Head of caudate nucleus (tissue), 42 donors: ENCODE data around the gene CRTC1.
A peak's percentile ranks its signal among the peaks of the same experiment; 100 is the strongest.
"Not testable (repeated sequence)": the region's sequence is repeated elsewhere in the genome, so short reads cannot be mapped to it uniquely, and the experiment has no call there.

ENCODE experiments used
- DNase-seq, 42 donors: peaks; one replicate each; pipeline versions ENCODE4 v3.0.0 to v3.0.0-alpha.2; 2020 to 2021; ENCODE audit warnings: mixed read lengths in 7 of 42
- intact Hi-C: fragments of 100-400 bp; cut with DNase I; formaldehyde crosslinking; loops from one replicate; pipeline ENCODE4 v1.15.0; 2022

Gene CRTC1

GRCh38 chr19:18799389-18799970 is 116.0 kb downstream of the CRTC1 start:
- intact Hi-C loops = no loop called here
- DNase-seq = no peak

GRCh38 chr19:18800079-18800478 is 116.6 kb downstream of the CRTC1 start:
- no peak for DNase-seq
- intact Hi-C loops = no loop called here

DNA sequence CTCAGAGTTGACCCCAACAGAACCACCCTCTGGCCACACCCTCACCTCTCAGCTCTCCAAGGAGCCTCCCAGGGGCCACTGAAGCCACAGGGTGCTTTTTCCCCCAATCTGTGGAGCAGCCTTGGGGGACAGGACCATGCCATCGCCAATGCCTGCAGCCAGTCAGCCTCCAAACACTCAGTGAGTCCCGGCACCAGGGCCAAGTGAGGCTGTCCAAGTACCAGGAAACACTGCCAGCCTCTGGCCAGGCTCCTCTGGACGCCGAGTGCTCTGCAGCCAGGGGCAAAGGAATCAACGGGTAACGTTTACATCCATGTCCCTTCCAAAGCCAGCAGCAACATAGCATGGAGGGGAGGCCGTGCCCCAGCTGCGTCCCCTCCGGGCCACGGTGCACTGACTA is 117.2 kb downstream of the CRTC1 start:
- intact Hi-C loops = no loop called here
- peak in 17 of 42 donors; percentile 12 to 56 (median 26) for DNase-seq

DNA sequence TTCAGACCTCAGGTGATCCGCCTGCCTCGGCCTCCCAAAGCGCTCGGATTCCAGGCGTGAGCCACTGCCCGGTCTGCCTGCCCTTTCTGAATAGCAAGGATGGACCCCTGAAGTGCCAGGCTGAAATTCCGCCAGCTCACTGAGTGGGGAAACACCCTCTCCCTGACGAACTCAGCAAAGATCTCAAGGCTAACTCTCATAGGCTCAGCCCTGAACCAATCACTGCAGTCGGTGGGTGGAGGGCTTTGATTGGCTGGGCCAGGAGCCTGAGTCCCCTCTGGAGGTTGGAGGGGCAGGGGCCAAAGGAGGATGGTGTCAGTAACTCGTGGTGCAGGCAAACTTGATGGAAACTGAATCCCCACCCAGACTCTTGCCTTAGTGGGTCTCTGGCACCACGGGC is 118.9 kb downstream of the CRTC1 start:
- DNase-seq = no peak
- intact Hi-C loops = no loop called here

- DNase-seq = no peak
- intact Hi-C loops = no loop called here
Measured at GRCh38 chr19:18803550-18804138, 120.2 kb downstream of the CRTC1 start.

- DNase-seq = no peak
- intact Hi-C loops = no loop called here
Measured at GRCh38 chr19:18804139-18804601, 120.7 kb downstream of the CRTC1 start.

GRCh38 chr19:18804643-18805042 is 121.2 kb downstream of the CRTC1 start:
- intact Hi-C loops = no loop called here
- DNase-seq = no peak

GRCh38 chr19:18807861-18808331 is 124.4 kb downstream of the CRTC1 start:
- intact Hi-C loops = no loop called here
- no peak for DNase-seq

- intact Hi-C loops = no loop called here
- peak in 11 of 42 donors; percentile 10 to 55 (median 27) for DNase-seq
Measured at GRCh38 chr19:18809149-18809868, 125.8 kb downstream of the CRTC1 start.

DNA sequence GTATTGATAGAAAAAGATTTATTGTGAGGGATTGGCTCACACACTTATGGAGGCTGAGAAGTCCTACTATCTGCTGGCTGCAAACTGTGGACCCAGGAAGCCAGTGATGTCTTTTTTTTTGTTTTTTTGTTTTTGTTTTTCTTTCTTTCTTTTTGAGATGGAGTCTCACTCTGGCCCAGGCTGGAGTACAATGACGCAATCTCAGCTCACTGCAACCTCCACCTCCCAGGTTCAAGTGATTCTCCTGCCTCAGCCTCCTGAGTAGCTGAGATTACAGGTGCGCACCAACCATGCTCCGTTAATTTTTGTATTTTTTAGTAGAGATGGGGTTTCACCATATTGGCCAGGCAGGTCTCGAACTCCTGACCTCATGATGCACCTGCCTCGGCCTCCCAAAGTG is 128.2 kb downstream of the CRTC1 start:
- DNase-seq, intact Hi-C loops: not testable (repeated sequence)

DNA sequence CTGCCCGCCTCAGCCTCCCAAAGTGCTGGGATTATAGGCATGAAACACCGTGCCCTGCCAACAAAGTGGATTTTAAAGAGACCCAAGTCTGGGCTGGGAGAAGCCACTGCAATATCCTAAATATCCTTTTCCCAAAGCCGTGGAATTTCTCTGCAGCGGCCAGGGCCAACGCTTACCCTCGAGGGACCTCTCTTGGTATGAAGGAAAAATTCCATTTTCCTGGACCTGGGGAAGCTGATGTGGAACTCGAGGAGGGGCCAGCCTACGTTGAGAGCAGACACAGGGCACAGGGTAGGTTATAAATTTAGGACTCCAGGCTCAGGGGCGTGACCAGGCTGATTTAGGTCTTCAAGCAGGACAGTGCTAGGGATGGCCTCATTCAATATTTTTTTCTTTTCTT is 130.6 kb downstream of the CRTC1 start:
- no peak for DNase-seq
- intact Hi-C loops = no loop called here

GRCh38 chr19:18815673-18816072 is 132.2 kb downstream of the CRTC1 start:
- intact Hi-C loops = no loop called here
- no peak for DNase-seq

DNA sequence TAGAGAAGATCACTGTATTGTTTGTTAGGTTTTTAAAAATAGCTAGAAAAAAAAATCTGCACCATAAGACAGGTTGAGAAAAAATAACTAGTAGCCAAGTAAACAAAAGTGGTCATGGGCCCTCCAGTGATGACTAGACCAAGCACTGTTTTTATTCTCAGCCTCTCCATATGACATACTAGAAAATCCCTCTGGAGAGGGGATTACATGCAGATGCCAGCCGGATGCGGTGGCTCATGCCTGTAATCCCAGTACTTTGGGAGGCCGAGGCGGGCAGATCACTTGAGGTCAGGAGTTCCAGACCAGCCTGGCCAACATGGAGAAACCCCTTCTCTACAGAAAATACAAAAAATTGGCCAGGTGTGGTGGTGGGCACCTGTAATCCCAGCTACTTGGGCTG is 133.2 kb downstream of the CRTC1 start:
- DNase-seq, intact Hi-C loops: not testable (repeated sequence)

DNA sequence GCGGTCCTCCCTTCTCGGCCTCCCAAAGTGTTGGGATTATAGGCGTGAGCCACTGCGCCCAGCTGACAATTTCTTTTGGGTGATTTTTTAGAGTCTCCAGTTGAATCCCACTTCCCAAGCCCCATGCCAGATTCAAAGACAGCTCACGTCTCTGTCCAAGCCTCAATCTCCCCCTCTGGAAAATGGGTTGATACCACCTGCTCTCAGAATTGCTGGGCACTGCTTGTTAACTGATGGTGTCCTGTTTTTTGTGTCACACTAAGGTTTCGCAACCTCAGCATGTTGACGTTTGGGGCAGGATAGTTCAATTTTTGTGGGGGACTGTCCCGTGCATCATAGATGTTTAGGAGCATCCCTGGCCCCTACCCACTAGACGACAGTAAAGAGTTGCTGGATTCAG is 134.1 kb downstream of the CRTC1 start:
- intact Hi-C loops = no loop called here
- DNase-seq = no peak

- intact Hi-C loops = no loop called here
- no peak for DNase-seq
Measured at GRCh38 chr19:18828786-18829185, 145.3 kb downstream of the CRTC1 start.

DNA sequence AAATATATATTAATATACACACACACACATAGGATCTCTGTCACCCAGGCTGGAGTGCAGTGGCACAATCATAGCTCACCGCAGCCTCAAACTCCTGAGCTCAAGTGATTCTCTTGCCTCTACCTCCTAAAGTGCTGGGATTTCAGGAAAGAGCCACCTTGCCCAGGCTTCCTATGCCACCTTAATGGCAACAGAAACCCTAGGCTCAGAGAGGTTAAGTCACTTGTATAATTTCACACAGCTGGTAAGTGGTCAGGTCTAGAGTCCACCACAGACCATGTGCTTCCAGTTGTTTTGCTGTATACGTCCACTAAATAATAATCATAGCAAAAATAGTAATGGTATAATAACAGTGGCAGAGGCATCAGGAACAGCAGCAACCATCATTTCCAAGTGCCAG is 147.0 kb downstream of the CRTC1 start:
- intact Hi-C loops = loop anchor here (10.0 kb wide), 1 partner anchor 156 kb away; no protein-coding TSS in a partner anchor
- DNase-seq = no peak

GRCh38 chr19:18831524-18832305 is 148.2 kb downstream of the CRTC1 start, which contains the start of gene UPF1:
Gene UPF1 (plus strand): TSS chr19:18831959. CDS start chr19:18832210, 251 bp downstream.
- intact Hi-C loops = loop anchor here (10.0 kb wide), 1 partner anchor 157 kb away; no protein-coding TSS in a partner anchor

More at GRCh38 chr19:18831524-18832305, 148.2 kb downstream of the CRTC1 start, which contains the start of gene UPF1:
- DNase-seq = peak; percentile 80 to 97 (median 94)
